Body of pancreas (tissue), 4 donors: Measurements from ENCODE around the gene STXBP1.

Experiments
- CTCF ChIP-seq, 7 experiments: fragments of 450-650 bp in 4 of 7; fragments of 200-600 bp in 3 of 7; sonication (generic) in 3 of 7; IDR thresholded peaks; one replicate each; pipeline ENCODE4 v1.5.1; 2016 to 2019; ENCODE audit warnings: antibody characterized with exemption in 7 of 7
- POLR2A ChIP-seq, 3 donors: fragments of 450-650 bp; IDR thresholded peaks; one replicate each; pipeline ENCODE4 v1.6.1; 2016; ENCODE audit warnings: antibody characterized with exemption in 3 of 3, mild to moderate bottlenecking in 2 of 3

GRCh38 chr9:127589955-127590370 is 22.1 kb upstream of the STXBP1 start:
- TF ChIP-seq CTCF (IDR thresholded peaks at IDR 0.05) (peak; percentile 77 to 97 (median 94)), POLR2A (IDR thresholded peaks at IDR 0.05) (no peak)
